Measurements from ENCODE around the gene KCNC3. TPM values are rescaled to one million over a fixed set of nuclear protein-coding genes. Genes with fewer than 3 reads are reported as not detected.
A peak's percentile ranks its signal among the peaks of the same experiment; 100 is the strongest.
"Not testable (repeated sequence)": the region's sequence is repeated elsewhere in the genome, so short reads cannot be mapped to it uniquely, and the experiment has no call there.

Gene KCNC3
- total and polyA plus RNA-seq, 3 experiments from 2014 or later: 0.68 to 0.73 TPM; not detected in 1

DNA sequence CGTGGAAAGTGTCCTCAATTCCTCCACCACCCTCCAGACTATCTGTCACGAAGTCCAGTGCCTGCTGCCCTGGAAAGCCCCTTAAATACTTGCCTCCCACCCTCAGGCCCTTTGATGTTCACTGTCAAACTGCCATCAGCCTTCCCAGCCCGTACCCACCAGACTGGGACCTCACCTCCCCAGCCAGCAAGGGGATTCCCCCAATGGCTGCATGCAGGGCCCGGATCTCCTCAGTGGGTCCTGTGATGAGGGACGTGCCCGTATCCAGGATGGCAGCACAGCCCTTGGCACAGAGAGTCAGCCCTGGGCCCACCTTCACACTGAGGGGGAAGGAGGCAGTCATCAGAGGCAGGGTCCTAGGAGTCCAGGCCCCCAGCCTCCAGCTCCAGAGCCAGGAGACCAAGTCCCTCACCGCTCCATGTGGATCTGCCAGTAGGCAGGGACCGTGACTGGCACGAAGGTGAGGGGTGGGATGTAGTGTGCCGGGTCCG, 30.2 kb upstream of the KCNC3 start:
- Histone ChIP-seq H3K4me1 (ENCODE audit: insufficient read depth, low read length) (peaks cover 43% of the 10 kb centered on the region), H3K27ac (ENCODE audit: low read depth, low read length) (peak overlapping the region; percentile 97), H3K27me3 (ENCODE audit: insufficient read depth, low read length, poor library complexity, severe bottlenecking) (no peaks in the 10 kb centered on the region), H3K36me3 (ENCODE audit: insufficient read depth, low read length) (no peaks in the 10 kb centered on the region), H3K9me3 (ENCODE audit: low read length) (no peaks in the 10 kb centered on the region), H3K4me3 (ENCODE audit: low read length) (no peak overlapping the region)
- ChIA-PET POLR2A (interaction anchor here (2.8 kb wide), 1 partner anchor 16 kb away, joined by 19 read pairs; the partner anchor contains the start of gene NR1H2), CTCF (interaction anchor here (0.7 to 0.8 kb wide), 2 partner anchors 101 to 563 kb away, joined by 3 read pairs; no protein-coding TSS in a partner anchor)
- Mint-ChIP-seq H3K27ac (peak overlapping the region; percentile 64 to 99 (median 96)), H3K27me3 (peaks cover 1 to 4% of the 10 kb centered on the region in 2 donors), H3K36me3 (peaks cover 0 to 11% (median 4%) of the 10 kb centered on the region in 3 donors), H3K9me3 (no peaks in the 10 kb centered on the region), H3K4me3 (peak overlapping the region; percentile 75 to 97 (median 90)), H3K4me1 (peaks cover 30 to 55% (median 55%) of the 10 kb centered on the region in 3 donors)
- DNase-seq: no peak

DNA sequence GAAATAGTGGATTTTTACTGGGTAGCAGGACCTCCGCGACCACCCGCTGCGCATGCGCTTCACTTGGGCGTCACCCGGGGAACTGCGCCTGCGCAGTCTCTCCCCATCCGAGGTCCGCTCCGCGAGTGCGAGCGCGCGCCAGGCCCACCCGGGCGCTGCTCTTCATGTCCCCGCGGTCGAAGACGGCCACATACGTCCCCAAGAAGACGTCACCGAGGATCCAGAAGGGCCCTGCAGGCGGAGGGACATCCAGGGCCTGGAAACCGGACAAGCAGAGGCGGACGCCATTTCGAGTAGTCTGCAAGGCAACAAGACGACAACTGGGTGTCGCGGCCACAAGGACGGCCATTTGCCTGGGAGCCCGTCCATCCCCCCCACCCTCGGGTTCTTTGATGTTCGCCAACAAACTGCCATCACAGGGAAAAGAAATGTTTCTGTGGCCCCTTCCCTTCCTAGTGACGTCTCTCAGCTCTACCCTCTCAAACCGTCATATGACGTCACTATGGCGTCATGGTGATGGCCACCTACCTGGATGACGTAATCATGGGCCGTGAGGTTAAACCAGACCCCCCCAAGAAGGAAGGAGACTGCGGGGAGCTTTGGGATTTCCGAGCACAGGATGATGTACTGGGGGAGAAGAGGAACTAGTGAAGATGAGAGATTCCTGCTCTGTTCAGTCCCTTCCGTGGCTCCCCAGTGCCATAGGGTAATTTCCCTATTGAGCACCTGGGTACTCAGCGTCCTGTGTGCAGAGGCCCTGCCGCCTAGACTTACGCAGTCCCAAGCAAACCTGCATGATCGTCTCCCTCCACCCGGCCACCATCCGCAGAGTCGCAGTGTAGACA, 29.5 kb upstream of the KCNC3 start:
- peak overlapping the region; percentile 86 for H3K4me3 ChIP-seq (ENCODE audit: low read length)
- peak overlapping the region; percentile 95 to 99 (median 98) for H3K27ac Mint-ChIP-seq
- CTCF ChIA-PET: interaction anchor here (0.7 to 2.3 kb wide), 5 partner anchors 7 to 563 kb away, joined by 3 to 27 read pairs (median 13); partner anchors contain the start of gene NAPSA
- H3K9me3 Mint-ChIP-seq: no peaks in the 10 kb centered on the region
- no peaks in the 10 kb centered on the region for H3K27me3 ChIP-seq (ENCODE audit: insufficient read depth, low read length, poor library complexity, severe bottlenecking)
- peaks cover 27 to 51% (median 51%) of the 10 kb centered on the region in 3 donors for H3K4me1 Mint-ChIP-seq
- H3K4me1 ChIP-seq (ENCODE audit: insufficient read depth, low read length): peaks cover 39% of the 10 kb centered on the region
- peaks cover 0 to 11% (median 4%) of the 10 kb centered on the region in 3 donors for H3K36me3 Mint-ChIP-seq
- H3K4me3 Mint-ChIP-seq: peak overlapping the region; percentile 89 to 97 (median 90)
- no peaks in the 10 kb centered on the region for H3K36me3 ChIP-seq (ENCODE audit: insufficient read depth, low read length)
- peaks cover 1 to 4% of the 10 kb centered on the region in 2 donors for H3K27me3 Mint-ChIP-seq
- no peaks in the 10 kb centered on the region for H3K9me3 ChIP-seq (ENCODE audit: low read length)
- DNase-seq: peak; percentile 58 to 84 (median 74)
- POLR2A ChIA-PET: interaction anchor here (2.2 to 2.8 kb wide), 2 partner anchors 17 to 25 kb away, joined by 13 to 19 read pairs; partner anchors contain the start of genes NR1H2 and POLD1
- H3K27ac ChIP-seq (ENCODE audit: low read depth, low read length): peak overlapping the region; percentile 97

- ChIA-PET CTCF (interaction anchor here (0.7 to 2.5 kb wide), 29 partner anchors 9 to 744 kb away, joined by 3 to 27 read pairs (median 6); partner anchors contain the start of genes JOSD2, NAPSA, NR1H2 and POLD1), POLR2A (interaction anchor here (0.5 to 2.8 kb wide), 7 partner anchors 9 to 154 kb away, joined by 4 to 19 read pairs (median 7); partner anchors contain the start of genes JOSD2, NR1H2 and POLD1)
- DNase-seq: peak; percentile 81 to 92 (median 84)
- peak overlapping the region; percentile 97 for H3K27ac ChIP-seq (ENCODE audit: low read depth, low read length)
- Mint-ChIP-seq H3K4me1 (peaks cover 21 to 40% (median 38%) of the 10 kb centered on the region in 3 donors), H3K27ac (peak overlapping the region; percentile 95 to 99 (median 98)), H3K4me3 (peak overlapping the region; percentile 89 to 97 (median 90)), H3K9me3 (no peaks in the 10 kb centered on the region), H3K27me3 (peaks cover 1 to 4% of the 10 kb centered on the region in 2 donors), H3K36me3 (peaks cover 0 to 11% (median 4%) of the 10 kb centered on the region in 3 donors)
- H3K4me3 ChIP-seq (ENCODE audit: low read length): peak overlapping the region; percentile 86
- H3K9me3 ChIP-seq (ENCODE audit: low read length): no peaks in the 10 kb centered on the region
- H3K36me3 ChIP-seq (ENCODE audit: insufficient read depth, low read length): no peaks in the 10 kb centered on the region
- H3K4me1 ChIP-seq (ENCODE audit: insufficient read depth, low read length): peaks cover 28% of the 10 kb centered on the region
- no peaks in the 10 kb centered on the region for H3K27me3 ChIP-seq (ENCODE audit: insufficient read depth, low read length, poor library complexity, severe bottlenecking)
Measured at GRCh38 chr19:50357178-50358100, 28.3 kb upstream of the KCNC3 start.

DNA sequence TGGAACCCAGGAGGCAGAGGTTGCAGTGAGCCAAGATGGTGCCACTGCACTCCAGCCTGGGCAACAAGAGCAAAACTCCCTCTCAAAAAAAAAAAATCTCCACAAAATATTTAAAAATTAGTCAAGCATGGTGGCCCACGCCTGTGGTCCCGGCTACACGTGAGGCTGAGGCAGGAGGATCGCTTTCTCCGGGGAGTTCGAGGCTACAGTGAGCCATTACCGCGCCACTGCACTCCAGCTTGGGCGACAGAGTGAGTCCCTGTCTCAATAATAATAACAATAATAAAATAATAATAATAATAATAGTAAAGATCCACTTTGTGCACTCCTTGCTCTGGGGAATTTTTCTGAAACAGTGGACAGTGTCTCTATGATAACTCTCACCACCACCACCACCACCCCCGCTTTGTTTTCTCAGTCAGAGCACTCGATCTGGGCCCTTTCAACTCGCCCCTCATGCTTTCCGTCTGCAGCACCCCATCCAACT, 27.6 kb upstream of the KCNC3 start:
- Mint-ChIP-seq H3K4me3 (peak overlapping the region; percentile 89 to 97 (median 90)), H3K27ac (peak overlapping the region; percentile 95 to 99 (median 98)), H3K27me3 (peaks cover 1 to 4% of the 10 kb centered on the region in 2 donors), H3K36me3 (peaks cover 0 to 11% (median 4%) of the 10 kb centered on the region in 3 donors), H3K9me3 (no peaks in the 10 kb centered on the region), H3K4me1 (peaks cover 18 to 33% (median 33%) of the 10 kb centered on the region in 3 donors)
- Histone ChIP-seq H3K27ac (ENCODE audit: low read depth, low read length) (peak overlapping the region; percentile 97), H3K9me3 (ENCODE audit: low read length) (no peaks in the 10 kb centered on the region), H3K4me1 (ENCODE audit: insufficient read depth, low read length) (peaks cover 24% of the 10 kb centered on the region), H3K36me3 (ENCODE audit: insufficient read depth, low read length) (no peaks in the 10 kb centered on the region), H3K4me3 (ENCODE audit: low read length) (peak overlapping the region; percentile 86), H3K27me3 (ENCODE audit: insufficient read depth, low read length, poor library complexity, severe bottlenecking) (no peaks in the 10 kb centered on the region)
- DNase-seq: no peak
- POLR2A ChIA-PET: interaction anchor here (1.1 to 2.8 kb wide), 6 partner anchors 10 to 154 kb away, joined by 4 to 19 read pairs (median 8); partner anchors contain the start of genes JOSD2, NR1H2 and POLD1
- CTCF ChIA-PET: interaction anchor here (0.8 to 2.5 kb wide), 26 partner anchors 9 to 565 kb away, joined by 3 to 27 read pairs (median 6); partner anchors contain the start of genes JOSD2, NAPSA, NR1H2 and POLD1

DNA sequence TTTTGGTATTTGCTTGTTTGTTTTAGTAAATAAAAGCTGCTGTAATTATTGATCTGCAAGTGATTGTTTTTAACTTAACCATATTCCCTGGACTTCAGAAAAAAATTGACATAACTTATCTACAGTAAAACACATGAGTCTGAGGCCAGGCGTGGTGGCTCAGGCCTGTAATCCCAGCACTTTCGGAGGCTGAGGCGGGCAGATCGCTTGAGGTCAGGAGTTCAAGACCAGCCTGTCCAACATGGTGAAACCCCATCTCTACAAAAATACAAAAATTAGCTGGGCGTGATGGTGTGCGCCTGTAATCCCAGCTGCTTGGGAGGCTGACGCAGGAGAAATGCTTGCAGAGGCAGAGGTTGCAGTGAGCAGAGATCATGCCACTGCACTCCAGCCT, 24.3 kb upstream of the KCNC3 start:
- H3K4me3 Mint-ChIP-seq; H3K27ac Mint-ChIP-seq; H3K4me1 ChIP-seq (ENCODE audit: insufficient read depth, low read length); H3K36me3 ChIP-seq (ENCODE audit: insufficient read depth, low read length); POLR2A ChIA-PET; H3K9me3 Mint-ChIP-seq; H3K27me3 Mint-ChIP-seq; H3K36me3 Mint-ChIP-seq; H3K27ac ChIP-seq (ENCODE audit: low read depth, low read length); H3K9me3 ChIP-seq (ENCODE audit: low read length); H3K27me3 ChIP-seq (ENCODE audit: insufficient read depth, low read length, poor library complexity, severe bottlenecking); DNase-seq; H3K4me3 ChIP-seq (ENCODE audit: low read length): not testable (repeated sequence)
- CTCF ChIA-PET: interaction anchor here (1.6 kb wide), 1 partner anchor 107 kb away, joined by 5 read pairs; no protein-coding TSS in a partner anchor
- peaks cover 7 to 13% (median 9%) of the 10 kb centered on the region in 3 donors for H3K4me1 Mint-ChIP-seq

DNA sequence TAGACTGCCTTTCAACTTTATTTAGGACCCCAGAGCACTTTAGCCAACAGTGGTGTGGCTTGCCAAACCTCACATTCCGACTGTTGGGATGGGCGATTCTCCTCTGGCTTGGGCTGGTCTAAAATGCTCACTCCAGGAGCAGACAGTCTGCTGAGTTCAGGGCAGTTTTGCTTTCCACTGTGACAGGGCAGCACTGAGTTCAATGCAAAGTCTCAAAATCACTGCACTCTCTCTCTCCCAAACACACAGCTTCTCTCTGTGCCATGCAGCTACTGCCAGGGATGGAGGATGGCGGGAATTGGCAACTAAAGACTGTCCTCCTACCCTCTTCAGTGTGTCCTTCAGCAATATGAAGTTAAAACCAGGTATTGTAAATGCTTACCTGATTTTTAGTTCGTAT, 23.1 kb upstream of the KCNC3 start:
- DNase-seq: no peak
- Histone ChIP-seq H3K9me3 (ENCODE audit: low read length) (no peaks in the 10 kb centered on the region), H3K4me1 (ENCODE audit: insufficient read depth, low read length) (no peaks in the 10 kb centered on the region), H3K27me3 (ENCODE audit: insufficient read depth, low read length, poor library complexity, severe bottlenecking) (no peaks in the 10 kb centered on the region), H3K27ac (ENCODE audit: low read depth, low read length) (no peak overlapping the region), H3K4me3 (ENCODE audit: low read length) (no peak overlapping the region), H3K36me3 (ENCODE audit: insufficient read depth, low read length) (no peaks in the 10 kb centered on the region)
- H3K27ac Mint-ChIP-seq: no peak overlapping the region
- peaks cover 5 to 11% (median 10%) of the 10 kb centered on the region in 3 donors for H3K4me1 Mint-ChIP-seq
- no peaks in the 10 kb centered on the region for H3K9me3 Mint-ChIP-seq
- no peak overlapping the region for H3K4me3 Mint-ChIP-seq
- ChIA-PET CTCF (interaction anchor here (1.6 kb wide), 1 partner anchor 108 kb away, joined by 5 read pairs; no protein-coding TSS in a partner anchor), POLR2A (no interaction called here)
- peaks cover 0 to under 1% (median 0%) of the 10 kb centered on the region in 3 donors for H3K36me3 Mint-ChIP-seq
- H3K27me3 Mint-ChIP-seq: peaks cover 2 to 4% of the 10 kb centered on the region in 2 donors

Measured in CD8-positive, alpha-beta memory T cell (primary cell).